ENCODE data around the gene MRPS25. TPM values are rescaled to one million over a fixed set of nuclear protein-coding genes. Genes with fewer than 3 reads are reported as not detected.
A peak's percentile ranks its signal among the peaks of the same experiment; 100 is the strongest.

The MRPS25 gene
- polyA plus RNA-seq, 1 donor (not counting 4 experiments of a cell fraction or from before 2014, with no cell fraction given) = 54.5 TPM

DNA sequence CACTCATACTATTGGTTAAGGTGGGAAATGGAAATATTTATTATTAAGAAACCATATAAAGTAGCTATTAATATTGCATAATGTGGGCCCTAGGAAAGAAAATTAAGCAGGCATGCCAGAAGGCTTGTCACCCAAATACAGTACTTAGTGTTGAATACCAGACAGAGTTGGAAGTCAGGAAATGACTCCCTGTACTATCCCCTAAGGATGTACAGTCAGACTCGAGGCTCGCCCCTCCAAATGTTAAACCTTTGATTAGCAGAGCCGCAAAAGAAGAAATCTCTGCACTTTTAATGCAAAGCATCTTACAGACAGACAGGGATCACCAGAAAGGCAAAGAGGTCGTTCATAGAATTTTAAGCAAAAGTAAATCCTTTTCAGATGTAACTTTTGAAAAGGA, 45.1 kb upstream of the MRPS25 start:
- TF ChIP-seq EZH2 (IDR thresholded peaks at IDR 0.05; ENCODE audit: low read length) = no peak
- Histone ChIP-seq H3K9ac (ENCODE audit: control insufficient read depth, extremely low read depth, insufficient read depth, low read length) (no peak overlapping the region), H3K9me1 (ENCODE audit: control insufficient read depth, extremely low read depth, insufficient read depth, low read length) (no peaks in the 10 kb centered on the region), H3K27me3 (ENCODE audit: control insufficient read depth, extremely low read depth, insufficient read depth, low read length) (no peaks in the 10 kb centered on the region), H3K4me1 (ENCODE audit: control insufficient read depth, extremely low read depth, insufficient read depth, low read length) (no peaks in the 10 kb centered on the region), H3K79me2 (ENCODE audit: control insufficient read depth, insufficient read depth, low read length) (no peaks in the 10 kb centered on the region), H2AFZ (ENCODE audit: control insufficient read depth, low read length) (no peak overlapping the region), H3K9me3 (ENCODE audit: control insufficient read depth, low read depth, low read length) (no peaks in the 10 kb centered on the region), H4K20me1 (ENCODE audit: control insufficient read depth, extremely low read depth, insufficient read depth, low read length) (no peaks in the 10 kb centered on the region), H3K4me2 (ENCODE audit: control insufficient read depth, extremely low read depth, insufficient read depth, low read depth, low read length) (no peak overlapping the region), H3K36me3 (ENCODE audit: control insufficient read depth in 2 of 2, extremely low read depth in 1 of 2, insufficient read depth in 2 of 2, low read length in 2 of 2) (no peaks in the 10 kb centered on the region), H3K4me3 (ENCODE audit: control insufficient read depth in 2 of 3, extremely low read depth in 1 of 3, insufficient read depth in 2 of 3, low read depth in 1 of 3, low read length in 3 of 3) (no peak overlapping the region), H3K27ac (ENCODE audit: control insufficient read depth, insufficient read depth, low read length) (no peak overlapping the region)
- no peak for DNase-seq (ENCODE audit: low read depth, low spot score)
- dilution Hi-C loops (cut with MboI; ENCODE audit: extremely low pct_ligation_motif_present, low sequenced_read_pairs) = no loop called here
- FAIRE-seq = no peak

DNA sequence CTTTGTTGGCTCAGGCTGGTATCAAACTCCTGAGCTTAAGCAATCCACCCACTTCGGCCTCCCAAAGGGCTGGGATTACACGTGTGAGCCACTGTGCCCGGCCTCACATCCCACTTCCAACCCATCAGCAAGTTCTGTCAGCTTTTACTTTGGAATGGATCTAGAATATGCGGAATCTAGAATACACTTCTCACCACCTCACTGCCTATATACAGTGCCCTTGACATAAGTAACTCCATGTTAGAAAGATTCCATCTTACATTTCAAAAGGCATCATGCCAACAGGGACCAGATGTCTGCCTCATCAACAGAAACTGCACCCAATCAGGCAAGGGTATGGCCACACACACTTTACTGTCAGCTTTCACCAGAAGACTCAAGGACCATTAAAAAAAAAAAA, 43.8 kb upstream of the MRPS25 start:
- Histone ChIP-seq H3K9ac (ENCODE audit: control insufficient read depth, extremely low read depth, insufficient read depth, low read length) (no peak overlapping the region), H3K4me1 (ENCODE audit: control insufficient read depth, extremely low read depth, insufficient read depth, low read length) (no peaks in the 10 kb centered on the region), H4K20me1 (ENCODE audit: control insufficient read depth, extremely low read depth, insufficient read depth, low read length) (no peaks in the 10 kb centered on the region), H3K27me3 (ENCODE audit: control insufficient read depth, extremely low read depth, insufficient read depth, low read length) (no peaks in the 10 kb centered on the region), H2AFZ (ENCODE audit: control insufficient read depth, low read length) (no peak overlapping the region), H3K36me3 (ENCODE audit: control insufficient read depth in 2 of 2, extremely low read depth in 1 of 2, insufficient read depth in 2 of 2, low read length in 2 of 2) (no peaks in the 10 kb centered on the region), H3K4me3 (ENCODE audit: control insufficient read depth in 2 of 3, extremely low read depth in 1 of 3, insufficient read depth in 2 of 3, low read depth in 1 of 3, low read length in 3 of 3) (no peak overlapping the region), H3K27ac (ENCODE audit: control insufficient read depth, insufficient read depth, low read length) (no peak overlapping the region), H3K79me2 (ENCODE audit: control insufficient read depth, insufficient read depth, low read length) (no peaks in the 10 kb centered on the region), H3K9me1 (ENCODE audit: control insufficient read depth, extremely low read depth, insufficient read depth, low read length) (no peaks in the 10 kb centered on the region), H3K4me2 (ENCODE audit: control insufficient read depth, extremely low read depth, insufficient read depth, low read depth, low read length) (no peak overlapping the region), H3K9me3 (ENCODE audit: control insufficient read depth, low read depth, low read length) (no peaks in the 10 kb centered on the region)
- FAIRE-seq (no peak), DNase-seq (ENCODE audit: low read depth, low spot score) (no peak)
- TF ChIP-seq EZH2 (IDR thresholded peaks at IDR 0.05; ENCODE audit: low read length) = no peak
- TF ChIP-seq, protein P1, sequence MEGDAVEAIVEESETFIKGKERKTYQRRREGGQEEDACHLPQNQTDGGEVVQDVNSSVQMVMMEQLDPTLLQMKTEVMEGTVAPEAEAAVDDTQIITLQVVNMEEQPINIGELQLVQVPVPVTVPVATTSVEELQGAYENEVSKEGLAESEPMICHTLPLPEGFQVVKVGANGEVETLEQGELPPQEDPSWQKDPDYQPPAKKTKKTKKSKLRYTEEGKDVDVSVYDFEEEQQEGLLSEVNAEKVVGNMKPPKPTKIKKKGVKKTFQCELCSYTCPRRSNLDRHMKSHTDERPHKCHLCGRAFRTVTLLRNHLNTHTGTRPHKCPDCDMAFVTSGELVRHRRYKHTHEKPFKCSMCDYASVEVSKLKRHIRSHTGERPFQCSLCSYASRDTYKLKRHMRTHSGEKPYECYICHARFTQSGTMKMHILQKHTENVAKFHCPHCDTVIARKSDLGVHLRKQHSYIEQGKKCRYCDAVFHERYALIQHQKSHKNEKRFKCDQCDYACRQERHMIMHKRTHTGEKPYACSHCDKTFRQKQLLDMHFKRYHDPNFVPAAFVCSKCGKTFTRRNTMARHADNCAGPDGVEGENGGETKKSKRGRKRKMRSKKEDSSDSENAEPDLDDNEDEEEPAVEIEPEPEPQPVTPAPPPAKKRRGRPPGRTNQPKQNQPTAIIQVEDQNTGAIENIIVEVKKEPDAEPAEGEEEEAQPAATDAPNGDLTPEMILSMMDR (optimal IDR thresholded peaks at IDR 0.05 in 1 of 3, IDR thresholded peaks at IDR 0.05 in 1 of 3, conservative IDR thresholded peaks at IDR 0.05 in 1 of 3; ENCODE audit: extremely low read depth in 1 of 3, insufficient read depth in 2 of 3, low read length in 3 of 3) = no peak
- dilution Hi-C loops (cut with MboI; ENCODE audit: extremely low pct_ligation_motif_present, low sequenced_read_pairs) = no loop called here

DNA sequence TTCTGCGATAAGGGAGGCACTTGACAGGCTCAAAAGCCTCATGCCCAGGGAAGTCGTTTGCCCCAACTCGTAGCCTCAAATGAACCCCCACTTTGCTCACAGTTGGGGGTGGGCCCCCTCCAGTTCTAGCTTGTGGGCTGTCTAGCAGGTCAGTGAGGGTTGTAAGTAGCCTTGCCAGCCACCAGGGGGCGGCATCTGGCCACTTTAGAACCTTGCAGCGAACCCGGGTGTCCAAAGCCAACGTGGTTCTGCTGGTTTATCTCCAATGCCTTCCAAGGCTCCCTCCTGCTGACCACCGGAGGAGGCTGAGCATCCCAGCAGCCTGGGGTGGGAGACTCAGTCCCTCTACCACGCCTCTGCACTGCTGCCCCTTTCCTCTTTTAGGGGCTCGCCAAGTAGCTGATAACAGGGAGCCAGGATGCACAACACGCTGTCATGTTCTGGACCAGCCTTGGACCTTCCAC, 43.0 kb upstream of the MRPS25 start:
- no peak for TF ChIP-seq EZH2 (IDR thresholded peaks at IDR 0.05; ENCODE audit: low read length)
- TF ChIP-seq, protein P1 (optimal IDR thresholded peaks at IDR 0.05 in 1 of 3, IDR thresholded peaks at IDR 0.05 in 1 of 3, conservative IDR thresholded peaks at IDR 0.05 in 1 of 3; ENCODE audit: extremely low read depth in 1 of 3, insufficient read depth in 2 of 3, low read length in 3 of 3) = peak; percentile 90 to 98 (median 91)
- H3K79me2 ChIP-seq (ENCODE audit: control insufficient read depth, insufficient read depth, low read length) = no peaks in the 10 kb centered on the region
- H2AFZ ChIP-seq (ENCODE audit: control insufficient read depth, low read length) = no peak overlapping the region
- no peaks in the 10 kb centered on the region for H3K9me1 ChIP-seq (ENCODE audit: control insufficient read depth, extremely low read depth, insufficient read depth, low read length)
- no peaks in the 10 kb centered on the region for H3K4me1 ChIP-seq (ENCODE audit: control insufficient read depth, extremely low read depth, insufficient read depth, low read length)
- H3K27ac ChIP-seq (ENCODE audit: control insufficient read depth, insufficient read depth, low read length) = no peak overlapping the region
- H3K36me3 ChIP-seq (ENCODE audit: control insufficient read depth in 2 of 2, extremely low read depth in 1 of 2, insufficient read depth in 2 of 2, low read length in 2 of 2) = no peaks in the 10 kb centered on the region
- H3K4me3 ChIP-seq (ENCODE audit: control insufficient read depth in 2 of 3, extremely low read depth in 1 of 3, insufficient read depth in 2 of 3, low read depth in 1 of 3, low read length in 3 of 3) = no peak overlapping the region
- DNase-seq (ENCODE audit: low read depth, low spot score) = no peak
- FAIRE-seq = no peak
- H3K4me2 ChIP-seq (ENCODE audit: control insufficient read depth, extremely low read depth, insufficient read depth, low read depth, low read length) = peak overlapping the region; percentile 64
- H3K27me3 ChIP-seq (ENCODE audit: control insufficient read depth, extremely low read depth, insufficient read depth, low read length) = no peaks in the 10 kb centered on the region
- dilution Hi-C loops (cut with MboI; ENCODE audit: extremely low pct_ligation_motif_present, low sequenced_read_pairs) = no loop called here
- H4K20me1 ChIP-seq (ENCODE audit: control insufficient read depth, extremely low read depth, insufficient read depth, low read length) = no peaks in the 10 kb centered on the region
- H3K9ac ChIP-seq (ENCODE audit: control insufficient read depth, extremely low read depth, insufficient read depth, low read length) = no peak overlapping the region
- no peaks in the 10 kb centered on the region for H3K9me3 ChIP-seq (ENCODE audit: control insufficient read depth, low read depth, low read length)

Data from keratinocyte (primary cell).